IMR-90 (cell line): Measurements from ENCODE around the gene RASSF3. TPM values are rescaled to one million over a fixed set of nuclear protein-coding genes. Genes with fewer than 3 reads are reported as not detected.

Experiments
- ATAC-seq: fragments of 200-7000 bp; cut with Tn5 transposase; 2 replicates; pipeline ENCODE4 v1.9.1; 2020; ENCODE audit warnings: low read depth, mild to moderate bottlenecking, moderate library complexity
- BruUV-seq: library from RNA; stranded (reverse); fragments of 400-500 nt; replicated peaks from 2 replicates; lab custom pipeline; 2021; lab: Mats Ljungman, UMichigan
- CTCF ChIA-PET: fragments of 300-600 bp; formaldehyde crosslinking; extraction: SDS; loops from one replicate; lab custom pipeline; 2021; ENCODE audit warnings: antibody characterized with exemption; lab: Yijun Ruan, JAX
- POLR2A ChIA-PET: fragments of 300-600 bp; sonication (Branson Sonifier 250); formaldehyde crosslinking; loops from one replicate; lab custom pipeline; 2022; ENCODE audit warnings: antibody characterized with exemption; ENCODE audit not compliant: unreplicated experiment; lab: Charles Lee
- DNase-seq: peaks from one replicate; pipeline ENCODE4 v3.0.0; 2013
- H2AFZ ChIP-seq: replicated peaks from 2 replicates; pipeline ENCODE3; 2013; ENCODE audit warnings: low read length, mild to moderate bottlenecking; ENCODE audit not compliant: poor library complexity
- H2AK5ac ChIP-seq: 2 replicates; pipeline ENCODE4 v1.6.1; 2013; ENCODE audit warnings: low read depth, low read length, inconsistent platforms
- H2AK9ac ChIP-seq: replicated peaks from 2 replicates; pipeline ENCODE3; 2013; ENCODE audit warnings: mild to moderate bottlenecking, low read depth, low read length, moderate library complexity; ENCODE audit not compliant: poor library complexity
- H2BK120ac ChIP-seq: 2 replicates; pipeline ENCODE4 v1.6.1; 2013; ENCODE audit warnings: low read depth, low read length, inconsistent platforms
- H2BK15ac ChIP-seq: 3 replicates; pipeline ENCODE4 v1.6.1; 2013; ENCODE audit warnings: low read depth, low read length, inconsistent platforms
- H2BK20ac ChIP-seq: 2 replicates; pipeline ENCODE4 v1.6.1; 2013; ENCODE audit warnings: low read depth, mild to moderate bottlenecking, inconsistent platforms, low read length, moderate library complexity
- H2BK5ac ChIP-seq: 2 replicates; pipeline ENCODE4 v1.6.1; 2013; ENCODE audit warnings: mild to moderate bottlenecking, low read depth, low read length, inconsistent platforms; ENCODE audit not compliant: poor library complexity, severe bottlenecking
- H3K14ac ChIP-seq: replicated peaks from 2 replicates; pipeline ENCODE4 v1.6.1; 2013; ENCODE audit warnings: low read depth, low read length, inconsistent platforms
- H3K18ac ChIP-seq: 2 replicates; pipeline ENCODE4 v1.6.1; 2013; ENCODE audit warnings: low read depth, low read length, control low read depth
- H3K23ac ChIP-seq: 2 replicates; pipeline ENCODE4 v1.6.1; 2013; ENCODE audit warnings: low read depth, low read length, inconsistent platforms
- H3K27ac ChIP-seq: 2 replicates; pipeline ENCODE4 v1.5.1; 2013; ENCODE audit warnings: mild to moderate bottlenecking, control low read depth, low read length; ENCODE audit not compliant: insufficient read depth
- H3K27me3 ChIP-seq: 2 replicates; pipeline ENCODE4 v1.6.1; 2013; ENCODE audit warnings: low read length; ENCODE audit not compliant: control insufficient read depth, insufficient read depth
- H3K36me3 ChIP-seq: 2 replicates; pipeline ENCODE4 v1.6.1; 2013; ENCODE audit warnings: low read length, mixed read lengths; ENCODE audit not compliant: control insufficient read depth, insufficient read depth
- H3K4ac ChIP-seq: 2 replicates; pipeline ENCODE4 v1.6.1; 2013; ENCODE audit warnings: low read depth, low read length, inconsistent platforms
- H3K4me1 ChIP-seq: 2 replicates; pipeline ENCODE4 v1.6.1; 2013; ENCODE audit warnings: low read length, mixed read lengths; ENCODE audit not compliant: control insufficient read depth, insufficient read depth
- H3K4me2 ChIP-seq: 2 replicates; pipeline ENCODE4 v1.6.1; 2013; ENCODE audit warnings: low read depth, mild to moderate bottlenecking, control low read depth, low read length, moderate library complexity
- H3K4me3 ChIP-seq: 2 replicates; pipeline ENCODE4 v1.5.1; 2013; ENCODE audit warnings: low read depth, mild to moderate bottlenecking, control low read depth, low read length, moderate library complexity; ENCODE audit not compliant: insufficient read depth
- H3K56ac ChIP-seq: 2 replicates; pipeline ENCODE4 v1.6.1; 2013; ENCODE audit warnings: low read length, inconsistent platforms; ENCODE audit not compliant: insufficient read depth; ENCODE audit errors: extremely low read depth
- H3K79me1 ChIP-seq, 2 experiments: 2 replicates each; pipeline ENCODE4 v1.6.1; 2013; ENCODE audit warnings: low read length in 2 of 2, inconsistent platforms in 1 of 2, low read depth in 1 of 2
- H3K9ac ChIP-seq: 2 replicates; pipeline ENCODE4 v1.6.1; 2013; ENCODE audit warnings: low read depth, low read length, control low read depth
- H3K9me1 ChIP-seq: 2 replicates; pipeline ENCODE4 v1.6.1; 2013; ENCODE audit warnings: low read length, inconsistent platforms; ENCODE audit not compliant: insufficient read depth
- H3K9me3 ChIP-seq: 2 replicates; pipeline ENCODE4 v1.6.1; 2013; ENCODE audit warnings: low read length; ENCODE audit not compliant: control insufficient read depth, insufficient read depth
- H4K20me1 ChIP-seq: 2 replicates; pipeline ENCODE4 v1.6.1; 2013; ENCODE audit warnings: low read length, inconsistent platforms; ENCODE audit not compliant: insufficient read depth
- H4K5ac ChIP-seq: 2 replicates; pipeline ENCODE4 v1.6.1; 2013; ENCODE audit warnings: mild to moderate bottlenecking, low read depth, low read length, control low read depth
- H4K8ac ChIP-seq, 2 experiments: 2 replicates each; pipeline ENCODE4 v1.6.1; 2013; ENCODE audit warnings: low read depth in 2 of 2, low read length in 2 of 2, control low read depth in 1 of 2, inconsistent platforms in 1 of 2
- H4K91ac ChIP-seq: 2 replicates; pipeline ENCODE4 v1.6.1; 2013; ENCODE audit warnings: low read depth, low read length, inconsistent platforms; ENCODE audit not compliant: insufficient read depth
- BHLHE40 ChIP-seq: fragments of 150-350 bp; IDR thresholded peaks from 2 replicates; pipeline ENCODE4 v1.6.1; 2016; ENCODE audit warnings: mild to moderate bottlenecking, low read depth, low read length
- CEBPB ChIP-seq: IDR thresholded peaks from 2 replicates; pipeline ENCODE4 v1.6.1; 2012; ENCODE audit warnings: low read depth, low read length, improper control_type of control experiment
- CHD1 ChIP-seq: IDR thresholded peaks from 2 replicates; pipeline ENCODE4 v1.6.1; 2012; ENCODE audit warnings: low read depth, low read length, improper control_type of control experiment
- CTCF ChIP-seq: conservative IDR thresholded peaks from 2 replicates; pipeline ENCODE4 v1.5.1; 2012; ENCODE audit warnings: mild to moderate bottlenecking, low read depth, low read length, improper control_type of control experiment
- ELK1 ChIP-seq: fragments of 150-350 bp; IDR thresholded peaks from 2 replicates; pipeline ENCODE4 v1.6.1; 2016; ENCODE audit warnings: low read depth, mild to moderate bottlenecking, low read length, moderate library complexity, borderline replicate concordance
- FOS ChIP-seq: fragments of 150-350 bp; IDR thresholded peaks from 2 replicates; pipeline ENCODE4 v1.6.1; 2016; ENCODE audit warnings: low read depth, low read length
- MAFK ChIP-seq: IDR thresholded peaks from 2 replicates; pipeline ENCODE4 v1.6.1; 2012; ENCODE audit warnings: low read depth, low read length, improper control_type of control experiment
- MAZ ChIP-seq: IDR thresholded peaks from 2 replicates; pipeline ENCODE4 v1.6.1; 2012; ENCODE audit warnings: low read depth, mild to moderate bottlenecking, low read length, improper control_type of control experiment, moderate library complexity, borderline replicate concordance
- MXI1 ChIP-seq: IDR thresholded peaks from 2 replicates; pipeline ENCODE4 v1.6.1; 2012; ENCODE audit warnings: low read depth, mild to moderate bottlenecking, low read length, moderate library complexity, borderline replicate concordance
- NFE2L2 ChIP-seq: fragments of 150-350 bp; IDR thresholded peaks from 2 replicates; pipeline ENCODE4 v1.6.1; 2016; ENCODE audit warnings: low read depth, mild to moderate bottlenecking, low read length
- POLR2A ChIP-seq: IDR thresholded peaks from 2 replicates; pipeline ENCODE4 v1.6.1; 2012; ENCODE audit warnings: mild to moderate bottlenecking, low read depth, low read length
- RAD21 ChIP-seq: IDR thresholded peaks from 2 replicates; pipeline ENCODE4 v1.6.1; 2012; ENCODE audit warnings: low read length, improper control_type of control experiment
- RCOR1 ChIP-seq: IDR thresholded peaks from 2 replicates; pipeline ENCODE4 v1.6.1; 2012; ENCODE audit warnings: mild to moderate bottlenecking, low read length, improper control_type of control experiment; ENCODE audit not compliant: insufficient replicate concordance
- RFX5 ChIP-seq: IDR thresholded peaks from 2 replicates; pipeline ENCODE4 v1.8.0; 2012; ENCODE audit warnings: low read depth, mild to moderate bottlenecking, low read length, moderate library complexity
- SMC3 ChIP-seq: fragments of 150-350 bp; IDR thresholded peaks from 2 replicates; pipeline ENCODE4 v1.6.1; 2016; ENCODE audit warnings: low read depth, mild to moderate bottlenecking, antibody characterized with exemption, low read length, moderate library complexity
- USF2 ChIP-seq: fragments of 150-350 bp; IDR thresholded peaks from 2 replicates; pipeline ENCODE4 v1.6.1; 2017; ENCODE audit warnings: mild to moderate bottlenecking, antibody characterized with exemption, low read length, low read depth
- WGBS, 2 experiments: methylation state at CpG; one replicate each; pipeline versions ENCODE4 v1.1.5 to v1.1.7; 2013; ENCODE audit warnings: missing lambda C conversion rate in 2 of 2; ENCODE audit not compliant: insufficient read length in 1 of 2; ENCODE audit errors: extremely low coverage in 2 of 2; 5-methylcytosine and 5-hydroxymethylcytosine counted together
- dilution Hi-C: fragments of 300-500 bp; cut with HindIII; formaldehyde crosslinking; loops from one replicate; pipeline ENCODE4 v1.14.3; 2018; ENCODE audit warnings: low sequenced_read_pairs; ENCODE audit not compliant: unreplicated experiment
- in situ Hi-C: fragments of 300-500 bp; cut with MboI; formaldehyde crosslinking; loops from 3 replicates; pipeline ENCODE4 v1.14.3; 2019; ENCODE audit warnings: low sequenced_read_pairs, inconsistent platforms, mixed read lengths
- intact Hi-C: fragments of 100-400 bp; cut with micrococcal nuclease; formaldehyde crosslinking; loops from 2 replicates; pipeline ENCODE4 v1.10.0; 2022
- polyA plus RNA-seq, 3 experiments: library from polyadenylated mRNA; depleted of rRNA; stranded (reverse); fragments of >200 nt; gene quantifications; 2 replicates each; pipeline ENCODE4 v1.2.3, GENCODE V29; 2012; ENCODE audit warnings: low replicate concordance in 1 of 3
- total RNA-seq: library from RNA; depleted of rRNA; stranded (reverse); fragments of >200 nt; gene quantifications from 2 replicates; pipeline ENCODE4 v1.2.3, GENCODE V29; 2012

The RASSF3 gene
- total and polyA plus RNA-seq, 2 of the 4 experiments (the other 2 are of a cell fraction): 18.7 to 39.3 TPM

- H2AK9ac ChIP-seq: no peak overlapping the region
- ATAC-seq (no peak), DNase-seq (no peak)
- H2BK20ac ChIP-seq: no peak overlapping the region
- no peak overlapping the region for H3K4me3 ChIP-seq
- WGBS, 2 experiments: no CpG with 5 or more reads among the region's 4 CpGs
- H4K8ac ChIP-seq: no peak overlapping the region
- H3K27ac ChIP-seq: no peak overlapping the region
- dilution Hi-C loops: no loop called here
- no peak overlapping the region for H4K91ac ChIP-seq
- no peak for TF ChIP-seq CTCF
- no peak for TF ChIP-seq FOS
- no peak for TF ChIP-seq SMC3
- no peak for TF ChIP-seq MAZ
- no peak for TF ChIP-seq CEBPB
- no peak for TF ChIP-seq RCOR1
- no peak for TF ChIP-seq BHLHE40
- no peak for TF ChIP-seq POLR2A
- no peak for TF ChIP-seq RFX5
- TF ChIP-seq MAFK: no peak
- TF ChIP-seq USF2: no peak
- TF ChIP-seq ELK1: no peak
- TF ChIP-seq NFE2L2: no peak
- TF ChIP-seq MXI1: no peak
- no peak for TF ChIP-seq CHD1
- TF ChIP-seq RAD21: no peak
- H2AK5ac ChIP-seq: no peak overlapping the region
- in situ Hi-C loops: no loop called here
- POLR2A ChIA-PET: interaction anchor here (0.6 kb wide), 1 partner anchor 14 kb away, joined by 4 read pairs; no protein-coding TSS in a partner anchor
- H2AFZ ChIP-seq: no peak overlapping the region
- no peaks in the 10 kb centered on the region for H3K27me3 ChIP-seq
- no peaks in the 10 kb centered on the region; the same call in 1 of the 2 replicates for H4K20me1 ChIP-seq
- peaks cover 4% of the 10 kb centered on the region; the same call in 1 of the 2 replicates for H3K9me1 ChIP-seq
- H2BK15ac ChIP-seq: no peak overlapping the region
- H3K18ac ChIP-seq: no peak overlapping the region
- H3K79me1 ChIP-seq: no peaks in the 10 kb centered on the region
- no peak overlapping the region for H3K4ac ChIP-seq
- intact Hi-C loops: no loop called here
- peaks cover 37% of the 10 kb centered on the region for H3K36me3 ChIP-seq
- H3K4me2 ChIP-seq: no peak overlapping the region
- no peak overlapping the region for H3K23ac ChIP-seq
- no peak overlapping the region for H3K56ac ChIP-seq
- no peak overlapping the region for H3K9ac ChIP-seq
- no peaks in the 10 kb centered on the region for H3K9me3 ChIP-seq
- BruUV-seq: no TSS peak
- no peaks in the 10 kb centered on the region for H3K4me1 ChIP-seq
- H3K14ac ChIP-seq: no peak overlapping the region
- no peak overlapping the region for H2BK120ac ChIP-seq
- H4K5ac ChIP-seq: no peak overlapping the region
- H2BK5ac ChIP-seq: no peak overlapping the region
- CTCF ChIA-PET: interaction anchor here (1.0 kb wide), 1 partner anchor 9 kb away, joined by 3 read pairs; no protein-coding TSS in a partner anchor
These were observed 106.1 kb downstream of the RASSF3 start for GRCh38 chr12:64716371-64716770.
